Measurements from ENCODE around the gene CORO2B.

Gene CORO2B

GRCh38 chr15:68554721-68555678 is 23.8 kb upstream of the CORO2B start:
- DNase-seq = no peak

- DNase-seq = no peak
These were observed 23.1 kb upstream of the CORO2B start for GRCh38 chr15:68555679-68556037.

GRCh38 chr15:68556139-68556990 is 22.4 kb upstream of the CORO2B start:
- DNase-seq = no peak

- DNase-seq = no peak
These were observed 21.1 kb upstream of the CORO2B start for GRCh38 chr15:68557469-68558317.

- peak; percentile 54 for DNase-seq
These were observed 20.2 kb upstream of the CORO2B start for GRCh38 chr15:68558318-68559305.

- peak; percentile 84 for DNase-seq
These were observed 19.2 kb upstream of the CORO2B start for GRCh38 chr15:68559345-68560310.

- DNase-seq = peak; percentile 27
These were observed 18.2 kb upstream of the CORO2B start for GRCh38 chr15:68560501-68561113.

GRCh38 chr15:68561171-68561900 is 17.5 kb upstream of the CORO2B start:
- peak; percentile 26 for DNase-seq

GRCh38 chr15:68561901-68562300 is 16.9 kb upstream of the CORO2B start:
- DNase-seq = no peak

GRCh38 chr15:68564173-68564572 is 14.6 kb upstream of the CORO2B start:
- DNase-seq = no peak

GRCh38 chr15:68565234-68565633 is 13.6 kb upstream of the CORO2B start:
- DNase-seq = no peak

- DNase-seq = no peak
These were observed 13.1 kb upstream of the CORO2B start for GRCh38 chr15:68565726-68566125.

GRCh38 chr15:68566377-68566954 is 12.3 kb upstream of the CORO2B start:
- no peak for DNase-seq

GRCh38 chr15:68567345-68567744 is 11.4 kb upstream of the CORO2B start:
- no peak for DNase-seq

GRCh38 chr15:68570974-68571373 is 7.8 kb upstream of the CORO2B start:
- DNase-seq = no peak

GRCh38 chr15:68571582-68571981 is 7.2 kb upstream of the CORO2B start:
- no peak for DNase-seq

- no peak for DNase-seq
These were observed 6.5 kb upstream of the CORO2B start for GRCh38 chr15:68572309-68572708.

GRCh38 chr15:68572921-68573320 is 5.9 kb upstream of the CORO2B start:
- no peak for DNase-seq

- no peak for DNase-seq
These were observed 4.7 kb upstream of the CORO2B start for GRCh38 chr15:68574046-68574445.
